ENCODE results near the gene LRPPRC.

Gene LRPPRC

DNA sequence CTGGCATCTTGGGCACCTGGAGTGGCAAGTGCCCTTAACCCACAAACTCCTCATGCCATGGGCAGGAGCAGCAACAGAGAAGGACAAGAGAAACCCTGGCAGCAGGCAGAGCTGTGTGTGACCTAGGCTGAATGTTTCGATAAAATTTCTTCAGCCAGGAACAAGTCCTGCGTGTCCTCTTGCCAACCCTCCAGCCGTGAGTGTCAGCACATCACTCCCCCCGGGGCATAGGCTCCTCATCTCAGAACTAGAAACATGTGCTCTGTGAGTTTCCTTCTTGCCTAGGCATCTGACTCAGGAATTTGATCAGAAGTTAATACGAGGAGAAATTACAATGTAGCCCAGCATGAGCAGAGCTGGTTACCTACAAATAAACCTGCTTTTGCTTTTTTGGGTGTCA is 154.8 kb downstream of the LRPPRC start:
- TF ChIP-seq CTCF (IDR thresholded peaks at IDR 0.05; ENCODE audit: control extremely low read depth, extremely low read depth, low read depth, missing control alignments) = no peak
- CTCF ChIA-PET = no interaction called here
- peak; percentile 4 for DNase-seq (ENCODE audit: extremely low spot score)
- POLR2A ChIA-PET = no interaction called here

DNA sequence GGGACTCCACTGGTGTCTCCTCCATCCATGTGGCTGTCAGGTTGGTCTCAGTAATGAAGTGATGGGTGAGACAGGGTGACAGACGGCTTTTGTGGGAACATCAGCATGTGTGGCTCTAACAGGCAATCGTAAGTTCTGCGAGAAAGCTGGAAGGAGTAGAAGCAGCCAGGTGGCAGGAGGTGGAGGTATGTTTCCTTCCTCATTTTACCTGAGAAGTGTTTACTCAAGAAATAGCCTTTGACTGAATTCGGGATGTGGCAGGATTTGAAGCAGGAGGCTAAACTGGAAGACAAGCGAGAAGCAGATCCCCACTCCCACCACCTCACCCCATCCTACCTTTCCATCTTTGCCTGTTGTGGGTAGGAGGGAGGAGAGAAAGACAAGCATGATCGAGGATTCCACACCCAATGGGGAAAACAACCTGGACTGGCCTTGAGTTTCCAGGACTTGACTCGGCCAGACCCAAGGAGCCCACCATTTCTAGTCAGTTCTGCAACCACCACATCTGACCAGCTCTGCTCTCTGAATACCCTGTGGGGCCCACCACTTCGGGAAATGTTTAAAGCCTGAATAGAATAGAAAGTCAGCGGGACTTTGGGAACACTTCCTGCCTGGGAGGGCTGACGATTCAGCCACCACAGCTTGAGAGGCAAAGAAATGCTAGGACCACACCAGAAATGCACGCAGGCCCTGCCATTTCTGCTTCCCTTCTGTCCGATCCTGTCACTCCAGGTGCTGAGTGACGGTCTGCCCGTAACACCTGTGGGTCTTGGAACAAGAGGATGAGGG is 155.8 kb downstream of the LRPPRC start:
- POLR2A ChIA-PET = no interaction called here
- CTCF ChIA-PET = no interaction called here
- peak; percentile 2 for DNase-seq (ENCODE audit: extremely low spot score)
- no peak for TF ChIP-seq CTCF (IDR thresholded peaks at IDR 0.05; ENCODE audit: control extremely low read depth, extremely low read depth, low read depth, missing control alignments)

GRCh38 chr2:43838560-43839267 is 157.1 kb downstream of the LRPPRC start, which contains the start of the genes ABCG5 and ABCG8:
Gene ABCG5, minus strand, starts transcription at chr2:43838839. Its CDS starts 160 bp downstream, at chr2:43838679.
Gene ABCG8, plus strand, starts transcription at chr2:43838971. Its CDS starts 83 bp downstream, at chr2:43839054.
- TF ChIP-seq CTCF (IDR thresholded peaks at IDR 0.05; ENCODE audit: control extremely low read depth, extremely low read depth, low read depth, missing control alignments) = no peak
- ChIA-PET CTCF (no interaction called here), POLR2A (no interaction called here)
- peak; percentile 13 for DNase-seq (ENCODE audit: extremely low spot score)

GRCh38 chr2:43837831-43838559 is 157.8 kb downstream of the LRPPRC start:
- ChIA-PET POLR2A (no interaction called here), CTCF (interaction anchor here (1.7 kb wide), 1 partner anchor 12 kb away, joined by 6 read pairs; no protein-coding TSS in a partner anchor)
- no peak for TF ChIP-seq CTCF (IDR thresholded peaks at IDR 0.05; ENCODE audit: control extremely low read depth, extremely low read depth, low read depth, missing control alignments)

GRCh38 chr2:43837033-43837432 is 158.8 kb downstream of the LRPPRC start:
- POLR2A ChIA-PET = no interaction called here
- CTCF ChIA-PET = interaction anchor here (1.7 kb wide), 1 partner anchor 11 kb away, joined by 6 read pairs; no protein-coding TSS in a partner anchor
- no peak for DNase-seq (ENCODE audit: extremely low spot score)
- no peak for TF ChIP-seq CTCF (IDR thresholded peaks at IDR 0.05; ENCODE audit: control extremely low read depth, extremely low read depth, low read depth, missing control alignments)

More at GRCh38 chr2:43837831-43838559, 157.8 kb downstream of the LRPPRC start:
- DNase-seq (ENCODE audit: extremely low spot score) = no peak
